Measurements from ENCODE around the gene DPM1.

DNA sequence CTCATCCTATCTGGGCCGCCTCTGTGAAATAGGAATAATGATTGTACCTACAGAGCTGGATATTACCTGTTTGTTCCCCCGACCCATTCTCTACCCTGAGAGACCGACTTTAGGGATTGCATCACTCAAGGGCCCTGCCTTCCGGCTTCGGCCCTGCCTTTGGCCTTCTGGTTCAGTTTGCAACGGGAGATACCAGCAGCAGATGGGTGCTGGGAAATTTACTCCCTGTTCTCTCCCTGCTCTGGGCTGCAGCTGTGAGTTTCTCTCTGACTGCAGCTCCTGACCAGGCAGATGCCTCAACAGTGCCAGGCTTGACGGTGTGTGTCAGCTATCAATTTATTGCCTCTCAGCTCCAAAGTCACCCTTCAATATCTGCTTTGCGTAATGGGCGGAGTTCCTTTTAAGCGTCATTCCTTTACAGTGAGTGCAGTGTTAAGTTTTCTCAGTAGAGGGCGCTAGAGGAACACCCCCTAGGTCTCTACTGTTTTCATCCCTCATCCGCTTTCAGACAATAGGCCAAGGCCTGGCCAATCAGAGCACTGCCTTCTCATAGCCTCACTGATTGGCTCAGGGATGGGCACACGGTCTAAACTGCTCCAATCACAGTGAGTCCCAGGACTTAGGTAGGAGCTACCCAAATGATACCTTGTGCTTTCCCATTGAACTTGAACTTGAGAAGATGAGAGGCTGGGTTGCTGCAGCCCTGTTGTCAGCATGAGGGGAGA, 34.6 kb upstream of the DPM1 start:
- TF ChIP-seq, protein P1, sequence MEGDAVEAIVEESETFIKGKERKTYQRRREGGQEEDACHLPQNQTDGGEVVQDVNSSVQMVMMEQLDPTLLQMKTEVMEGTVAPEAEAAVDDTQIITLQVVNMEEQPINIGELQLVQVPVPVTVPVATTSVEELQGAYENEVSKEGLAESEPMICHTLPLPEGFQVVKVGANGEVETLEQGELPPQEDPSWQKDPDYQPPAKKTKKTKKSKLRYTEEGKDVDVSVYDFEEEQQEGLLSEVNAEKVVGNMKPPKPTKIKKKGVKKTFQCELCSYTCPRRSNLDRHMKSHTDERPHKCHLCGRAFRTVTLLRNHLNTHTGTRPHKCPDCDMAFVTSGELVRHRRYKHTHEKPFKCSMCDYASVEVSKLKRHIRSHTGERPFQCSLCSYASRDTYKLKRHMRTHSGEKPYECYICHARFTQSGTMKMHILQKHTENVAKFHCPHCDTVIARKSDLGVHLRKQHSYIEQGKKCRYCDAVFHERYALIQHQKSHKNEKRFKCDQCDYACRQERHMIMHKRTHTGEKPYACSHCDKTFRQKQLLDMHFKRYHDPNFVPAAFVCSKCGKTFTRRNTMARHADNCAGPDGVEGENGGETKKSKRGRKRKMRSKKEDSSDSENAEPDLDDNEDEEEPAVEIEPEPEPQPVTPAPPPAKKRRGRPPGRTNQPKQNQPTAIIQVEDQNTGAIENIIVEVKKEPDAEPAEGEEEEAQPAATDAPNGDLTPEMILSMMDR (IDR thresholded peaks at IDR 0.05), result peak; percentile 92
- TF ChIP-seq ZFX (IDR thresholded peaks at IDR 0.05; ENCODE audit: borderline replicate concordance), result no peak
